Caki2 (cell line): Measurements from ENCODE around the gene CLDN25. TPM values are rescaled to one million over a fixed set of nuclear protein-coding genes. Genes with fewer than 3 reads are reported as not detected.
A peak's percentile ranks its signal among the peaks of the same experiment; 100 is the strongest.

Experiments used
- DNase-seq: peaks from one replicate; pipeline ENCODE4 v3.0.0-alpha.2; 2015; ENCODE audit warnings: low read depth
- in situ Hi-C: cut with HindIII; loops from 2 replicates; pipeline ENCODE4 v1.10.0; 2016; ENCODE audit warnings: low sequenced_read_pairs, low pct_unique_long_range_greater_than_20kb, mixed read lengths
- total RNA-seq: library from RNA; depleted of rRNA; stranded (reverse); fragments of >200 nt; shearing (Covaris generic); gene quantifications from 2 replicates; pipeline ENCODE4 v1.2.3, GENCODE V29; 2014; ENCODE audit warnings: low replicate concordance; rRNA removed

CLDN25 gene
- total RNA-seq, 1 experiment from 2014 or later = not detected

DNA sequence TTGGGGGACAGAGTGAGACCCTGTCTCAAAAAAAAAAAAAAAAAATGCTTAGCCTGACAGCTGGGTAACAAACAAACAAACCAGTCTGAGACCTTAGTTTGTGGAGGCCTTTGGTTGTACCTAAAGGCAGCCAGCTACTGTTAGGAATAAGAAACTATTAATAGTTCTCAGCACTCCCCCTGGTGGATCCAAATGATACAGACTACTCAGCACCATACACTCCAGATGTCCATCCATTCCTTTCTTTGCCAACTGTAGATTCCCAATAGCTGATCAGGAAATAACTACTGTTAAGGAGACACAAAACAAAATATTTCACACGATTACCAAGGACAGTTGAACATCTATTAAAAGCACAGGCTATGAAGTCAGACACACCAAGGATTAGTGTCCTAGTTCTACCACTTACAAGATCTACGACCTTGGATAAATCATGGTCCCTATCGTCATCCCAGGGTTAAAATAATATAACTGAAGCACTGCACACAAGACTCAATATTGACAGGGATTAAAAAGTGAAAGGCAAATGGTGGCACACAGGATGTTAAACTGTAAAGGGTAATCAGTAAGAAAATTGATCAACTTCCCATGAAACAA, 17.2 kb downstream of the CLDN25 start:
- in situ Hi-C loops = no loop called here

DNA sequence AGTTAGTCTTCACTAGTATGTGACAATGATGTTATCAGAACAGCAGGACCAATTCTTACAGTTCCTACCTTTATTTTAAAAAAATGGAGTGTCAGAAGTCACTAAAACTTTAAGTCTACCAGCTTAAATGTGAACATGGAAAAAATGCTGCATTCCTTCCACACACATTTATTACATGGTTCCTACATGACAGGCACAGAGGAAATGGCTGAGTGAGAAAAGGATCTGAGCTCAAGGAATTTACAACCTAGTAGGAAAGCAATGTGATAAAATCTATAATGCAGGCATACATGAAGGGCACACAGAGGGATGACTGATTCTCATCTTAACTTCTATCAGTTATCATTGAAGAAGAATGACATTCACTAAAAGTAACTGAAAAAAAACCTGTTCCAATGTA, 23.0 kb downstream of the CLDN25 start:
- no peak for DNase-seq
- in situ Hi-C loops = no loop called here

More for the DNA sequence above, 17.2 kb downstream of the CLDN25 start:
- peak; percentile 19 for DNase-seq

DNA sequence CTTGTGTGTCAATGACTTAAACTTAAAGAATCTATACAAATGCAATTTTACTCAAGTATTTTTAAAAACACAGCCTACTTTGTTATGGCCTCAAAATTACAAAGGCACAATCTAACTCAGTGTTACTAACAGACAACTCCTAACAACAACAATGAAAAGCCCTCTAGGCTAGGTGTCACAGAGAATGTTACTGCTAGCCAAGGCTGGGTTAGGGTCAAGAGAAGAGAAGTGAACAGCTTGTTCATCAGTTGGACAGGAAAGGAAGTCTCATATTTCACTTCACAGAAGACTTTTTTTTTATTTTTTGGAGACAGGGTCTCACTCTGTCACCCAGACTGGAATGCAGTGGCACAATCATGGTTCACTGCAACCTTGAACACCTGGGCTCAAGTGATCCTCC, 26.0 kb downstream of the CLDN25 start:
- no peak for DNase-seq

DNA sequence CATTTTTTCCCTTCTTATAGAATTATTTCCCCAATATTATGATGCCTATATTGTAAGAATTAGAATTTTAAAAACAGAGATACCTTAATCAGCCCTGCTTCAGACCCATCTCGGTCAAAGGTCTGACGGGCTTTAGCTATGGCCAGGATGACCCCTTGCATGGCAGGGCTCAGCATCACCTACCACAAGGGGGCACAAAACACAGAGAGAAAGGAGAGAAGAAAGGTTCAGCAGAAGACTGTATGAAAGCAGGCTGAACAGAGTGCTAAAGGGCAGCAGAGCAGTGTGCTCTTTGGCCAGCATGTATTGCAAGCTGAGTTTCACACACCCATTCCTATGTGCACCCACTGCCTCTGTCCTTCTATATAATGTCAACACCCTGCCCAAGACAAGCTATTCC, 26.8 kb downstream of the CLDN25 start:
- in situ Hi-C loops = no loop called here
- peak; percentile 3 for DNase-seq

More for the DNA sequence above, 26.0 kb downstream of the CLDN25 start:
- in situ Hi-C loops = no loop called here

DNA sequence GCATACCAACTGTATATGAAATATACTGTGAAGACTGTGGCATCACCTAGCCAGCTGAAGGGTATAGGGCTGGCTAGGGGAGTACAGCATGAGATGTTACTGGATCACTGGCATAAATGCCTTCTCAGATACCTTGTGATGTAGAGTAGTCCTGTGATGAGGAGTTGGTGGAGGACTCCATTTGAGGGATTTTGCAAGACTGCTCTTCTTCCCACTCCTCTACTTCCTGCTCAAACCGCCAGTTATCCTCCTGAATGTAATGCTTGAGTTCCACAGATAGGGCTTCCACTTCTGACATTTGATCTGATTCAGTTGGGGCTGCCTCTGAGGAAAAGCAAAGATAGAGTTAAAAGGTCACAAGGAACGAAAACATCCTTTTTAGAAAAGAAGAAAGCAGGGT, 29.3 kb downstream of the CLDN25 start:
- in situ Hi-C loops = no loop called here
- DNase-seq = no peak

DNA sequence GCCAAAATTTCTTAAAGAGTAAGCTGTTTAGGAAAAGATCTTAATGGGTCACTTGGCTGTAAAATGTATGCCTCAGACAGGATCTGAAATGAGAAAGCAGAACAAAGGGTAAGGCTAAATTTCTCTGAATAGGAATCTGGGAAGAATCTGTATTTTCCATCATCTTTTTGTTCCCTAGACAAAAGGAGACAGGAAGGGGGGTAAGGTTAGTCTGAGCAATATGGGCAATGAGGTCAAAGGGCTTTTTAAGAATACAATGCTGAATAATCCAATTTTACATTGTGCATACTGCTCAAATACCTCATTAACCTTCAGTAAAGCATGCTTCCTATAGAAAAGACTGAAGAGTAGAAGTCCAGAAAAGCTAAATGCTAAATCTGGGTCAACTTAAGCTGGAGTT, 34.6 kb downstream of the CLDN25 start:
- in situ Hi-C loops = no loop called here
- no peak for DNase-seq

DNA sequence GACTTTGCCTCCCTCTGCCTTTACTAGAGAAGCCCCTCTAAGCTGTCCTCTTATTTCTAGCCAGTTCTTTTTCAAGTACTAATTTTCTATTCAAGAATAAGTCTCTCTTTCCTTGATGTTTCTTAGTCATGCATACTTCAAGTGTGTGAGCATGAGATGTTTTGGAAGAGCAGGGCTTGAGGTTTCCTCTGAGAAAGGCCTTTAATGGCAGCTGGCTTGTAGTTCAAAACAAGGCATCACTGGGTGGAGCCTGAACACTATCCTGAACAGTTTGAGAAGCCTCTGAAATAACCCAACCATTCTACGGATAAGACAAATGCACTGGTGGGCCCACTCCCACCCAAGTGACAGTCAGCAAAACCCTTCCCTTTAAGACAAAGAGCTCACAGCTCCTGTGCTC, 37.6 kb downstream of the CLDN25 start:
- in situ Hi-C loops = no loop called here
- DNase-seq = no peak

DNA sequence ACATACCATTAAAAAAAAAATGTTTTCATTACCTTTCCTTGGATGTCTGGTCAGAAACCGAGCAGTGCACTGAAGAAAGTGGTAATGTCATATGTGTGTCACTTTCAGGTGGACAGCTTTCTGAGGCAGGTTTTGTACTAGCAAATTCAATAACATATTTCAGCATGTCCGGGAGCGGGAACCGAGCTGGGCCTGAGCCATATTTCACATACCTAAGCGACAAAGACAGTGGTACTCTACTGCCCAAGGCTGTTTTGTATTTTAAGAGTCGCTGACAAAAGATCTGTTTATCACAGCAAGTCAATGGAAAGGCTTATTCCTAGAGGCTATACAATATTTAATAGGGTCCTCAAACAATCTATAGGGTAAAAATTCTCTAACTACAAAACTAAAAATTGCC, 38.0 kb downstream of the CLDN25 start:
- in situ Hi-C loops = no loop called here
- DNase-seq = no peak

DNA sequence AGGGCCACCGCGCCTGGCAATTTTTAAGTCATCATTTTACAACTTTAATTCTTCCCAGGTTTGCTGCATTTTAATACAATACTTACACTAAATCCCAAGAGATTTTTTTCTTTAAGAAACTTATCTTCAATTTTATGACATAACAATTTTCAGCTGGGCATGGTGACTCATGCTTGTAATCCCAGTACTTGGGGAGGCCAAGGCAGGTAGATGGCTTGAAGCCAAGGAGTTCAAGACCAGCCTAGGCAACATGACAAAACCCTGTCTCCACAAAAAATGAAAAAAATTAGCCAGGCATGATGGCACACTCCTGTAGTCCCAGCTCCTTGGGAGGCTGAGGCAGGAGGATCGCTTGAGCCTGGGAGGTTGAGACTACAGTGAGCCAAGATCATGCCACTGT, 38.8 kb downstream of the CLDN25 start:
- in situ Hi-C loops = no loop called here
- DNase-seq = no peak

DNA sequence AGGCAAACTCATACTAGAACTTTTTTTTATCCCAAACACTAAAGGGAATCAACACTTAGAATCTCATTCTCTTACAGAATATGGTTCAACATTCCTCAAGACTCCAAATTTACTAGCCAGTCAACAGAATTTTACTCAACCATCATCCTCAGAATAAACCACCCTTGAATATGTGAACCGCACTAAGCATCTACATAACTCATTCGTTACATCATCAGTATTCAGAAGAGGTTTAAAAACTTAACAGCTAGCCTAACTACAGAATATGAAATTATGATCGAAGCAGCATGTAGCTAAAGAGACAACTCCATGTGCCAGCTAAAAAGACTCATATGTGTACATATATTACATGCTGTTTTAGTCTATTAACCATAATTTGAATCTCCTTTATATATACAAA, 47.9 kb downstream of the CLDN25 start:
- in situ Hi-C loops = no loop called here

DNA sequence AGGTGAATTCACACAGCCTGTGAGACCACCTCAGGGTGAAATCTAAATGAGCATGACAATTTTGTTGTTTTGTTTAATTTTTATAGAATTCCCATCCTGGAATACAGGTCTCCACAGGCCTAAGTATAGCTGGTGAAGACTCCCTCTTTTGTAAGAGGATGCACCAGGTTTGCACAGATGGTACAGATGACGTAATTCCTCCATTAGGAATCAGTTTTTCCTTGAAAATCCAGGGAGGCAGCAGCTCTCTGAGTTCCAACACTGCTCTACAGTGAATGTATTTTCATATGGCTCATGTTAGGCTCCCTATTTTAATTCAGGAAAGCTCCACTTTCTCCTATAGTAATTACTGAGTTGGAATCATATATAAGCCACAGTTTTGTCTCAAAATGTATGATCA, 48.6 kb downstream of the CLDN25 start:
- in situ Hi-C loops = no loop called here

More for the DNA sequence above, 47.9 kb downstream of the CLDN25 start:
- DNase-seq = no peak

DNA sequence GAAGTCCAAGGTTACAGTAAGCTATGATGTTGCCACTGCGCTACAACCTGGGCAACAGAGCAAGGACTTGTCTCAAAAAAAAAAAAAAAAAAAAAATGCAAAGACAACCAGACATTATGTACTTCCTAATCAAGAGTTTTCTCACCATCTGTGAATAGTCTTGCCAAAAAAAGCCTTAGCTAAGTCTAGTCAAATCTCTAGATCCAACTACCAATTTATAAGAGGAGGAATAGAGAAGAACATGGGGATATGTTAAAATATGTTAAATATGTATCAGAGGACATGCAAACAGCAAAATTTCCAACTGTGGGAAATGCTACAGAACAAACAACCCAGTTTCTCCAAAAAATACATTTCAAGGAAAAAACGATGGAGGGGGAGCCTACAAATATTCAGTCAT, 50.2 kb downstream of the CLDN25 start:
- in situ Hi-C loops = no loop called here
- DNase-seq = no peak

More for the DNA sequence above, 48.6 kb downstream of the CLDN25 start:
- no peak for DNase-seq

Other genes starting within 250 kb of the CLDN25 start
- 0.32 TPM in 1 of 2 replicates, not detected in the other for gene TMPRSS5, start 73.5 kb upstream of the CLDN25 start, total RNA-seq
- gene ZW10, start 6.1 kb upstream of the CLDN25 start, total RNA-seq = 9.9 and 12.7 TPM in 2 replicates
- 16.8 and 24.9 TPM in 2 replicates for gene USP28, start 95.8 kb downstream of the CLDN25 start, total RNA-seq
- gene HTR3B, start 125.0 kb downstream of the CLDN25 start, total RNA-seq = not detected in 2 replicates
- gene HTR3A, start 195.3 kb downstream of the CLDN25 start, total RNA-seq = not detected in 2 replicates